Osteocyte (in vitro differentiated cells): ENCODE data around the gene MED10. TPM values are rescaled to one million over a fixed set of nuclear protein-coding genes. Genes with fewer than 3 reads are reported as not detected.

Experiments
- DNase-seq: peaks from one replicate; pipeline ENCODE4 v3.0.0; 2021; ENCODE audit warnings: mixed read lengths; ENCODE audit not compliant: unreplicated experiment; ENCODE audit errors: extremely low spot score
- H3K27ac Mint-ChIP-seq: one replicate; pipeline ENCODE4 v1.8.0; 2021; ENCODE audit warnings: mild to moderate bottlenecking, mixed read lengths; ENCODE audit not compliant: unreplicated experiment
- H3K27me3 Mint-ChIP-seq: one replicate; pipeline ENCODE4 v1.8.0; 2021; ENCODE audit warnings: mixed read lengths; ENCODE audit not compliant: unreplicated experiment
- H3K36me3 Mint-ChIP-seq: one replicate; pipeline ENCODE4 v1.8.0; 2021; ENCODE audit warnings: mixed read lengths; ENCODE audit not compliant: unreplicated experiment
- H3K4me1 Mint-ChIP-seq: one replicate; pipeline ENCODE4 v1.8.0; 2021; ENCODE audit warnings: mixed read lengths; ENCODE audit not compliant: unreplicated experiment
- H3K4me3 Mint-ChIP-seq: one replicate; pipeline ENCODE4 v1.8.0; 2021; ENCODE audit warnings: mild to moderate bottlenecking, moderate library complexity, mixed read lengths; ENCODE audit not compliant: unreplicated experiment
- H3K9me3 Mint-ChIP-seq: one replicate; pipeline ENCODE4 v1.8.0; 2021; ENCODE audit warnings: mixed read lengths; ENCODE audit not compliant: unreplicated experiment
- CTCF ChIP-seq: fragments of 200-600 bp; sonication (generic); IDR thresholded peaks from 2 replicates; pipeline ENCODE4 v1.5.0; 2021; ENCODE audit warnings: antibody characterized with exemption, mild to moderate bottlenecking, moderate library complexity
- total RNA-seq: library from RNA; stranded (reverse); gene quantifications from 2 replicates; pipeline ENCODE4 v1.2.1, GENCODE V29; 2021

MED10 gene
- total RNA-seq, 1 donor from 2014 or later, result 28.2 TPM

GRCh38 chr5:6377582-6377904, 804 bp downstream of the MED10 start:
- H3K4me1 Mint-ChIP-seq, result peaks cover 24% of the 10 kb centered on the region
- no peak for TF ChIP-seq CTCF
- peak overlapping the region; percentile 93 for H3K27ac Mint-ChIP-seq
- H3K4me3 Mint-ChIP-seq, result peak overlapping the region; percentile 99
- no peaks in the 10 kb centered on the region for H3K27me3 Mint-ChIP-seq
- no peak for DNase-seq
- no peaks in the 10 kb centered on the region for H3K9me3 Mint-ChIP-seq
- peaks cover 36% of the 10 kb centered on the region for H3K36me3 Mint-ChIP-seq

GRCh38 chr5:6376974-6377520, 1.3 kb downstream of the MED10 start:
- Mint-ChIP-seq H3K36me3 (peaks cover 41% of the 10 kb centered on the region), H3K27me3 (no peaks in the 10 kb centered on the region), H3K4me1 (peaks cover 24% of the 10 kb centered on the region), H3K9me3 (no peaks in the 10 kb centered on the region), H3K27ac (peak overlapping the region; percentile 93), H3K4me3 (peak overlapping the region; percentile 99)
- TF ChIP-seq CTCF, result no peak
- DNase-seq, result peak; percentile 42

GRCh38 chr5:6373081-6373846, 5.1 kb downstream of the MED10 start:
- no peaks in the 10 kb centered on the region for H3K27me3 Mint-ChIP-seq
- H3K4me1 Mint-ChIP-seq, result peaks cover 14% of the 10 kb centered on the region
- peaks cover 68% of the 10 kb centered on the region for H3K36me3 Mint-ChIP-seq
- H3K4me3 Mint-ChIP-seq, result no peak overlapping the region
- peak; percentile 73 for DNase-seq
- no peaks in the 10 kb centered on the region for H3K9me3 Mint-ChIP-seq
- no peak for TF ChIP-seq CTCF
- no peak overlapping the region for H3K27ac Mint-ChIP-seq

- Mint-ChIP-seq H3K27me3 (no peaks in the 10 kb centered on the region), H3K9me3 (no peaks in the 10 kb centered on the region), H3K36me3 (peaks cover 68% of the 10 kb centered on the region), H3K4me3 (no peak overlapping the region), H3K27ac (no peak overlapping the region), H3K4me1 (peaks cover 9% of the 10 kb centered on the region)
- TF ChIP-seq CTCF, result no peak
- DNase-seq, result peak; percentile 78
These were observed 5.9 kb downstream of the MED10 start for GRCh38 chr5:6372251-6373080.
